ENCODE measurements around the gene HOXD13.

HOXD13 gene

DNA sequence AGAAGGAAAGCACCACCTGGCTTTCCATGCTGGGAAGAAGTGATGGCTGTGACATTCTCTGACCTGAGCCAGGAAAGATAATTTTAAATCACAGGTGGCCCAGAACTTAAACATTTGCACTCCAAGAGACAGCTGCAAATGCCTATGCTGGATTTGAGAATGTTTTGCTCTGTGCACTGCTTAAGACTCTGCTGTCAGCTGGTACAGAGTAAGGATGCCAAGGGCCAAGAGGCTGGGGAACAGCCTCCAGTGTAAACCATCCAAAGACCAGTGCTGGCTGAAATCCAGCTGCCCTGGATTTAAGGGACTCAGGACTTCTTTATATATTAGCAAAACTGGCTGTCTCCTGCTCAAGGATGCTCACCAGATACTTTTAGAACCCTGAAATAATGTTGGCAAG lies 40.9 kb downstream of the HOXD13 start:
- no peak for DNase-seq

DNA sequence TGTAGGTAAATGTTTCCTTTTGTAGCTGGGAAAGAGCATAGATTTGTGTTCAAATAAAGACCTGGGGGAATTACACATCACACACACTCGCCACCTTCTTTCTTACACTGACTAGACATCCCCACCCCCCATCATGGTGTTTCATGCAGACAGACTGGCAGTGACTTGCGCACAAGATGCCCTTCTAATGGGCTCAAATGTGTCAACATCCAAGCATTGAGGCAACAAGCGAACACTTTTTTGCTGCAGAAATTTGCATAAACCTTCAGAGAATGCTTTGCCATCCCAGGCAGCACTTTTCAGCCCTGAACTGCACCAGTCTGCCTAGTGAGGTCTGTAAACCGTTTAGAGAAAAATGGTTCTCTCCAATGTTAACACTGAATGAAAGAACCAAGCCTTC lies 41.5 kb downstream of the HOXD13 start:
- DNase-seq: no peak

DNA sequence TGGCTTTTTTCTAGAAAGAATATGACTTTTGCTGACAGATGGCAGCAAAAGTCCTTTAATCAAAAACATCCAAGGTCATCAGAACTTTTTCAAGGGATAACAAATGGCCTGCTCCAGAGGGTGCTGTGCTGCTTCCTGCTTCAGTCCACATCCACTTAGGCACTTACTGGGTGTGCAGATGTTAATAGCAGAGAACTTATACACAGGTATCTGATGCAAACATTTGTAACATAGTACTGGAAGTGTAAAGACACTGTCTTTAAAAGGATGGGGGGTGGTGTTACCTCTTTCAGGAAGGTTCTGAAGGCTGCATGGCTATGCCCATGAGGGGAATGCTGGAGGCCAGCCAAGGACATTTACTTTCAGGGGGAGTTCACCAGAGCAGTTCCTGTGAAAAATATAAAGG lies 42.5 kb downstream of the HOXD13 start:
- DNase-seq: no peak

DNA sequence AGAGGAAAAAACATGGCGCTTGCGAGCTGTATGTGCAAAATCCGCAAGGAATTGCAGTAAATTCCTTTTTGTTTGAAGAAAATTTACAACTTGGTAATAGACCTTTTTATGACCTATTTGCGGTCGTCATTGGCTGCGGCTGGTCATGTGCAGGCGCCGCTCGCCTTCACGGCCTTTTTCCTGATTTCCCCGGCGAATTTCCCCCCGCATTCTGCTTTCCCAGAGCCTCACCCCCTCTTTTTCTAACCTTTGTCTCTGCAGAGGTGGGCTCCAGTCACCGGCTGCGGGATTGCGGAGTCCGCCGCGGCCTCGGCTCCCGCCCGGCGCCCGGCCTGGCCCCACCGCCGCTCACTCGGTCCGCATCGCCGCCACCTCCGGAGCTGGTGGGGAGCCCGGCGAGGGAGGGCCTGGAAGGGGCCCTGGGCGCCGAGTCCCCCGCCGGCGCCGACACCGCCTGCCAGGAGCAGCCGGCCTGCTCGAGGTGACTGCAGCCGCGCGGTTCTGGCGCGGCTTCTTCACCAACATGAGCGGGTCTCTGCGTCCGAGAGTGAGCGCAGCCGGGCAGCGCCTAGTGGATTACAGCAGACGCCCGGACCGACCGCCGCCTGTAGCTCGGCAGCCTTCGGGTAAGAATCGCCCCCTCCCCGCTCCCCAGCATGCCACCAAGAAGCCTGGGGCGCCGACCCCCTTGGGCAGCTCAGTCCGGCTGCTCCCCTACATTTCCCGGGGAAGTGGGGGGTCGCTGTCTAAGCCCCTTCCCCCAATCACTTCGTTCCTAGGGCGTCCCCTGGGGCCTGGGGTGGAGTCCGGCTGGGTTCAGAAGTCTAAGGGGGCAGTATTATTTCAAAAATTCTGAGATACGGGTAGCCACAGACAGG lies 44.1 kb downstream of the HOXD13 start:
- DNase-seq: no peak

DNA sequence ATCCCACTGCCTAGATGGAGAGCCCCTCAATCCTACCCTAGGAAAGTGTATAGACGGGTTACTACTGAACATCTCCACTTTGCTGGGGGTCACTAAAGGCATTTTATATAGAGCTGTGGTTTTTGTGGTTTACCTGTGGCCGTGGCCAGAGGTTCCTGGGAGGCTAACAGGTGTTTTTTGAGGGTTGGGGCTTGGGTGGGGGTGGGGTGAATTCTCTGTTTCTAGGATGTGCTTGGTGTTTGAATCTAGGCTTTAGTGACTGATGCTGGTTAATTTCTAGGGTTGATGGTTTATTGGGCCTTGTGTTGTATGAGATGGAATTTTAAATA lies 44.7 kb downstream of the HOXD13 start:
- no peak for DNase-seq

DNA sequence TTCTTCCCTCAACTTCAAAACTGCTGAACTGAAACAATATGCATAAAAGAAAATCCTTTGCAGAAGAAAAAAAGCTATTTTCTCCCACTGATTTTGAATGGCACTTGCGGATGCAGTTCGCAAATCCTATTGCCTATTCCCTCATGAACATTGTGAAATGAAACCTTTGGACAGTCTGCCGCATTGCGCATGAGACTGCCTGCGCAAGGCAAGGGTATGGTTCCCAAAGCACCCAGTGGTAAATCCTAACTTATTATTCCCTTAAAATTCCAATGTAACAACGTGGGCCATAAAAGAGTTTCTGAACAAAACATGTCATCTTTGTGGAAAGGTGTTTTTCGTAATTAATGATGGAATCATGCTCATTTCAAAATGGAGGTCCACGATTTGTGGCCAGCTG lies 45.4 kb downstream of the HOXD13 start:
- DNase-seq: no peak

DNA sequence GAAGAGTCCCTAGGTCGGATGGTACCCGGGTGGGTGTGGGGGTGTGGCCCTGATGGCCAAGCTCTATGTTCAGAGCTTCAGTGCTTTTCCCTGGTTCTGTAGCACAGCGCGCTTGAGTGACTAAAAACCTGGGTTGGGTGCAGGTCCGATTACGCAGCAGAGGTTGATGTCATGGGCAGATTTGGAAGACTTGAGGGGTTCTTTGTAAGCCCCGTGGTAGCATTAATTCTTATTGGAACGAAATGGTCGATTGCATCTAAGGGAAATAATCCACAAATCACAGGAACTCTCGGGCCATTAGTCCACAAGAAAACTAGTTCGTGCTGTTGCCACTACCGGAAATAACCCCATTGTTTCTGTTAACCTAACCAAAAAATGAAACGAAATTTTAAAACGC lies 46.0 kb downstream of the HOXD13 start:
- no peak for DNase-seq

DNA sequence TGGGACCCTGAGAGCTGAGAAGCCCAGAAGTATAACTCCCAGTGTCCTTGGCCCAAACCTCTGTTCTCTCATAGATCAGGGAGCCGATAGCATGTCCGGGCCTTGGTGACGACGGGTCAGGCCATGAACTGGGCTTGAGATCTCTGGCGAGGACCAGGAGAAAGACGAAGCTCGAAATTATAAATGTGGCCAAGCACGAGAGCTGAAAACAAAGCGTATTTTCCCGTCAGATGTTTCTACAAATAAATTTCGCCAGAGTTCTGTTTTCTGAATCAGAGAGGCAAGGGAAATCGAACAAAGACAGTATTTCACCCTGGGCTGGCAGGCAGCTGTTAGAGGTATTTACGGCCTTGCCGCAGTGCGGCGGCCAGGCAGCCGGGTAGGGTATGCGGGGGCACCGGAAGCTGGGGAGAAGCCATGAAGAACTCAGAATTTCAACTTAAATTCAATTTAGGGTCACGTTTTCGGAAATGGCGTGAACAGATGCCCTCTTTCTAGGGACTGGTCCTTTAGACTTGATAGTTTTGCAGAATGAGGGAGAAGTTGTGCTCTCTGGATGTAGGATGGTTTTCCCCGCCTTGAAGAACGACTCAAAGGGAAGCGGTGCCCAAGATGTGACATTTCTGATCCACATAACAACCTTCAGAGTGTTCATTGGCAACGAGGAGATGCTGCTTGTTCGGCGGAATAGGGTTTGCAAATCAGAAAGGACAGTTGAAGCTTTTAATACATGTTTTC lies 46.6 kb downstream of the HOXD13 start:
- DNase-seq: no peak

DNA sequence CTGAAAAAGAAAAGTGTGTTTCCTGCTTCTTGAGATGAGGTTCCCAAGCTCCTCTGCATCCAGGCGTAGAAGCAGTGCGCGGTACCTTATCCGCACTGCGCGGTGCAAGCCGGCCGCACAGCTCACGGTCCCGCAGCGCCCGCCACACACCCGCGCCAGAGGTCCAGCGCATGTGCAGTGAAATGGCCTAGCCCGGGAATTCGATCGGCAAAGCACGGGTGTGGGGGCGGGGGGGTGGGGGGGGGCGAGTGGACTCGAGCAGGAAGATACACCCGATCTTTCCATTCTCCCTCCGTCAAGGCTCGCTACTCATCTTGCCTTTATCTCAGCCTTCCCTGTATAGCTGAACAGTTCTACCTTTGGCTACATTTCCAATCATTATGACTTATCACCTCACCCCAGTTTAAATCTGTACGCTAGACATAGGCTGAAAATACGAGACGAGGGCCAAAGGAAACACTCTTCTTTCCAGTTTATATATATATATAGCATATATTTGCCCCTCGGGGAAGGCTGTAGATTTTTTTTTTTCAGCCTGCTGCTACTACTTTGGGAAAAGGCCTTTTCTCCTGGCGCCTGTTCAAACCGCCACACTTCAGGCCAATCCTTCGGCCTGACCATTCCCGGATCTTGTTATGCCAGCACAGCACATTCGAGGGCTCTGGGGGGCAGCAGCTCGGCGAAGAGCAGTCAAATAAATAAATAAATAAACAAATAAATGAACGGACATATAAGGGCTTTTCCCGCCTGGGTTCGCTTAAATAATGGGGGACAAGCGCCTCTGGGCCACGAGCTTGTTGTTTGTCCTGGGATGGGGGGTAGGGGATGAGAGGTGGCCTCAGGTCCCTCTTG lies 47.4 kb downstream of the HOXD13 start:
- DNase-seq: no peak

DNA sequence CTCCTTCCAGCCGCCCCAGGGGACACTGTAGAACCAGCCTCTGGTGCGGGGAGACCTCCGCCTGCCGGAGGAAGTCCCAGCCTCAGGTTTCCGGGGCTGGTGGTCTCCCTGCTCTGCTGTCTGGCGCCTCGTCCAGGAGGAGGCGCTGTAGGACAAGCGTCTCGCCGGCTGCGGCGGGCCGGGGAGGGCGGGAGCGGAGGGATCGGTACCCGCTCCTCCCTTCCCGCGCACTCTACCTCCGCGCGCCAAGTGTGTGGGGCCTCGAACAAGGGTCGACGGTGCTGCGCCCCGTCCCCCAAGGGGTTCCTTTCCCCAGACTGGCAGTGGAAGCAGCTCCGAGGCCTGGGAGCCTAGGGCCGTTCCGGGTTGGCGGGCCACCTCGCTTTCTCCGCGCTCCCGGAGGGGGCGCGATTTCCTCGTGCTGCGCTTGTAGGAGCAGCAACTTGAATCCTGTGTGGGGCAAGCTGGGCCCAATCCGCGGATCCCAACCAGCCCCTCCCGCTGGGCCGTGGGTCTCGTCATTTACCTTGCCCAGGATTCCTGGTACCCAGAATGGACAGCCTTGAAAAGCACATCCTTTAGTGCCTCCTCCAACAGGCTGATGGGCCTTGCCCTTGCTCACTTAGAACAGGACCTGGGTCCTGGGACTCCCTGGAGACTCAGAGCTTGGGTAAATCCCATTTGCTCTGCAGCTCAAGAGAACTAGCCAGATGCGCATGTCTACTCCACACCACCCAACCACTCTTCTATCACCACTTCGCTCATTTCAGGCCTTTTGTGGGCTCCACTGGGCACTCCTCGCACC lies 48.2 kb downstream of the HOXD13 start:
- DNase-seq: peak in 2 of 4 experiments; percentile 22 to 53

DNA sequence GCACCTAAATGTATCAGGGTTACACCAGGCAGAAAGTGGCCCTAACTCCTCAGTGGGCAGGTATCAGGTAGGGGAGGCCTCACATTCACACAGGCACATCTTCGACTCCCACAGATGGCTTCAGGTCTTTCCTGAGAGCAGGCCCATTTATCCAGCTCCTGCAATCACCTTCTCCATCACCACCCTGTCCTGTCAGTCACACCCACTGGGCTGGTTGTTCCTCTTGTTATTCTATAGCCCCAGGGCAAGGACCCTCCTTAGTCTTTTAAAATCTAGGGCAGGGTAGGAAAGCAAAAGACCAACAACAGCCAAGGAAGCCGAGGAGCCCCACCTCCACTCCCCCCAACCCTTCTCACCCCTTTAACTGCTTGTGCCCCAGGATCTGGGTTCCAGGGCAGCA lies 49.8 kb downstream of the HOXD13 start:
- DNase-seq: no peak

Data from activated naive CD4-positive, alpha-beta T cell (primary cell).